ENCODE data around the gene FAM193B. TPM values are rescaled to one million over a fixed set of nuclear protein-coding genes. Genes with fewer than 3 reads are reported as not detected.

The FAM193B gene
- polyA plus RNA-seq, 2 of the 4 experiments (the other 2 are of a cell fraction), result 19.4 to 28.9 TPM

- TF ChIP-seq FOSL2 (IDR thresholded peaks at IDR 0.05) (no peak), FOSL2 (CRISPR knock-in tag; IDR thresholded peaks at IDR 0.05) (no peak), NR3C1 (IDR thresholded peaks at IDR 0.05) (no peak), REST (IDR thresholded peaks at IDR 0.05) (no peak), CBX8 (IDR thresholded peaks at IDR 0.05) (no peak), ATOH8 (CRISPR knock-in tag; IDR thresholded peaks at IDR 0.05; ENCODE audit: low read depth) (no peak), CBX2 (IDR thresholded peaks at IDR 0.05; ENCODE audit: borderline replicate concordance, low read depth) (no peak), BHLHE40 (IDR thresholded peaks at IDR 0.05; ENCODE audit: low read depth, low read length) (no peak), ZNF302 (CRISPR knock-in tag; IDR thresholded peaks at IDR 0.05) (no peak), EP300 (IDR thresholded peaks at IDR 0.05) (no peak), JUNB (IDR thresholded peaks at IDR 0.05) (no peak), FOSB (CRISPR knock-in tag; IDR thresholded peaks at IDR 0.05) (no peak), RAD21 (conservative IDR thresholded peaks at IDR 0.05 in 1 of 2, IDR thresholded peaks at IDR 0.05 in 1 of 2) (no peak), HES2 (IDR thresholded peaks at IDR 0.05) (no peak), MAX (IDR thresholded peaks at IDR 0.05) (no peak), ZC3H11A (IDR thresholded peaks at IDR 0.05) (no peak), TFCP2L1 (CRISPR knock-in tag; IDR thresholded peaks at IDR 0.05) (no peak), POLR2A (IDR thresholded peaks at IDR 0.05; ENCODE audit: low read length) (no peak), FOXS1 (CRISPR knock-in tag; IDR thresholded peaks at IDR 0.05) (no peak), PHF8 (IDR thresholded peaks at IDR 0.05; ENCODE audit: borderline replicate concordance, low read depth) (no peak), E2F6 (IDR thresholded peaks at IDR 0.05; ENCODE audit: borderline replicate concordance, low read depth) (no peak)
- FAIRE-seq (no peak), DNase-seq (ENCODE audit: low read depth in 1 of 2, low spot score in 1 of 2) (no peak), ATAC-seq (no peak)
- H3K9me3 ChIP-seq, result no peaks in the 10 kb centered on the region
- H3K27ac ChIP-seq, result no peak overlapping the region
- WGBS (ENCODE audit: missing lambda C conversion rate), result 88% methylated on average over 11 of the region's 11 CpGs
- CTCF ChIA-PET, result interaction anchor here (0.8 to 19.7 kb wide), 6 partner anchors 10 to 85 kb away, joined by 3 to 241 read pairs (median 18); no protein-coding TSS in a partner anchor
- POLR2A ChIA-PET, result interaction anchor here (0.9 kb wide), 1 partner anchor 22 kb away, joined by 4 read pairs; the partner anchor contains the start of gene PDLIM7
- no peak overlapping the region for H3K4me2 ChIP-seq
- H3K4me1 ChIP-seq, result peaks cover 41% of the 10 kb centered on the region
- no peak overlapping the region for H3K4me3 ChIP-seq
Measured at GRCh38 chr5:177475563-177476427, 78.6 kb downstream of the FAM193B start.

Measured in A549 (cell line).